Erythroblast (primary cell): ENCODE data around the gene CLEC4G.

ENCODE experiments used
- GATA1 ChIP-seq: IDR thresholded peaks from 2 replicates; pipeline ENCODE4 v1.6.1; 2011; ENCODE audit warnings: low read depth, mild to moderate bottlenecking, control low read depth, low read length, moderate library complexity
- POLR2A ChIP-seq: IDR thresholded peaks from 2 replicates; pipeline ENCODE4 v1.6.1; 2011; ENCODE audit warnings: mild to moderate bottlenecking, low read length

DNA sequence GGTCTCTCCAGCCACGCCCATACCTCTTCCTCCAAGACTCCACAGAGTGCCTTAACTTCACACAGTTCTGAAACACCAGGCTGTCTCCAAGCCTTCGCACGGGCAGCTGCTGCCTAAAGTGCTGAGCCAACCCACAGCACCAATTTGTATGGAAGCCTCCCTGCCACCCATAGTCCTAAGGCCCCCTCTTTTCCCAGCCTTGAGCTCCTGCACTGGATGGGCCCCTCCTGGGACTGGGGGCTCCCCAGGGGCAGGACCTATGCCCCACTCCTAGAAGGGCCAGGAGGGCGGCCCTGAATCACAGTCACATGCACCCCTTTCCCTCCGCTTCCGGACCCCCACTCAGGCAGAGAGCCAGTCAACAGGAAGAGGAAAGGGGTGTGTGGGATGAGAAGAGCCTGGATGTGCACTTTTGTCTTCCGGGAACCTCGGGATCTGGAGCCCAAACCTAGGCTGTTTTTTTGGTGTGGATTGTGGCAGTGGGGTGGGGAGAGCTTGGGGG, 24.9 kb downstream of the CLEC4G start:
- TF ChIP-seq POLR2A: no peak
- no peak for TF ChIP-seq GATA1
